HG03457 (cell line): ENCODE data around the gene ZNF385B.

ENCODE experiments used
- ATAC-seq: cut with Tn5 transposase; IDR thresholded peaks from one replicate; pipeline ENCODE4 v1.9.1; 2021; ENCODE audit warnings: moderate number of reproducible peaks; ENCODE audit not compliant: unreplicated experiment

ZNF385B gene

GRCh38 chr2:179594268-179595112 is 266.9 kb downstream of the ZNF385B start:
- no peak for ATAC-seq

GRCh38 chr2:179593323-179593722 is 268.1 kb downstream of the ZNF385B start:
- ATAC-seq: no peak

DNA sequence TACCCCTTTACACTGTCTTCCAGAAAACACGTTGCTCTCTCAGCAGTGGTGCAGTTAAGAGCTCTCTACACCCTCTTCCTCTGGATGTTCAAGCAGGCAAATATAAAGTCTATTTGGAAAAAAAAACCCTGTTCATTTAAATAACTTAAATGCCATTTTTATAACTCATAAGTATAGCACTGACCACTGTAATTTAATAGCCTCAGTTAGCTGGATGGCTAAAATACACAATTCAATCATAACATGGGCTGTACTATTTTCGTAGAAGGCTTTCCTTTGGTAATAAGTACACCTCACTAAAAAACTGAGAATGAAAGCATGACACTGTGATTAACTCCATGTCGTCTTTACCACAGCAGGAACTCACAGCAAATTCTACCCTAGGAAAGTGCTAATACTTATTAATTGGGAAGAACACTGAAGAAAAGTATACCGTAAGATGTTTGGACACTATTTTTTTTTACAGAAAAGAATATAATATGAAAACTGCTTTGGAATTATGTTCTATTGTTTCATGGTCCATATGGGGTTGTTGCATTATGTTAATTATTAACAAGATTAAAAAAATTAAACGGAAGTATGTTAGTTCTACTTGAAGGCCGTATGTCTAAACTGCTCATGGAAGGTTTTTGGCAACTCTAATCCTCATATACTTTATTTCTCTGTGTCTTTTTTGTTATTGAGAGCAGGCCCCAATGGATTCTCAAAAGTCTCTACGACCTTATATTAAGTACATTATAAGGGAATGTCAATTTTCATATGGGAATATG is 269.1 kb downstream of the ZNF385B start:
- no peak for ATAC-seq

DNA sequence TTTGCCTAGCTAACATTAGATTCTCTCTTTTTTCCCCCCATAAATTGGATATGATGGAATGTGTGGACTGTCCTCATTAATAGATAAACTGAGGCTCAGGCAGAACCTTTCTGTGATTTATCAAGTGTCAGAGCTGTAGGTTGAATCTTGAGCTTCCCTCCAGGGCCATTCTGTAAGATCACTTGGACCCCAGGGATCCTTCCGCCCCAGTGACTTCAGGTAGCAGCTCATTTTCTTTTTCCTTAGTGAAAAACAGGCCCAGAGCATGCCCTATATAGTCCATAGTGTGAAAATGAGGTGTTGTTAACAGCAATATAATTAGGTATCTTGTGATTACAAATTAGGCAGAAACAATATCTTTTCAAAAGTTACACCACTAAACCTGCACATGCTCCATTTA is 269.7 kb downstream of the ZNF385B start:
- no peak for ATAC-seq

- ATAC-seq: no peak
These were observed 272.8 kb downstream of the ZNF385B start for GRCh38 chr2:179588486-179589145.

DNA sequence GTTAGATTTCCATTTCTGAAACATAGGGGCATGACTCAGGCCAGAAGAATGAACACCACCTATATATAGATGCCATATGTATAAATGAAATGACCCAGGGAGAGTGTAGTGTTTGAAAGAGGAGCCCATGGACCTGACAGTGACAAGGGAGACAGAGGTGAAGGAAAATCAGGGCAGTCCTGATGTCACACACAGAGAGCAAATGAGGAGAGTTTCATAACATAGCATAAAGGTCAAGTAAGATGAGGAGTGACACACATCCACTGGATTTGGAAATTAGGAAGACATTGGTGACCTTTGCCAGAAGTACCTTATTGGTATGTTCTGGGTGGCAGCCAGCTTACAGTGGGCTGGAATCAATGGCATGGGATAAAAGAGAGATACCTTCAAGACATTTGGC is 276.7 kb downstream of the ZNF385B start:
- no peak for ATAC-seq

GRCh38 chr2:179581605-179582004 is 279.8 kb downstream of the ZNF385B start:
- no peak for ATAC-seq

DNA sequence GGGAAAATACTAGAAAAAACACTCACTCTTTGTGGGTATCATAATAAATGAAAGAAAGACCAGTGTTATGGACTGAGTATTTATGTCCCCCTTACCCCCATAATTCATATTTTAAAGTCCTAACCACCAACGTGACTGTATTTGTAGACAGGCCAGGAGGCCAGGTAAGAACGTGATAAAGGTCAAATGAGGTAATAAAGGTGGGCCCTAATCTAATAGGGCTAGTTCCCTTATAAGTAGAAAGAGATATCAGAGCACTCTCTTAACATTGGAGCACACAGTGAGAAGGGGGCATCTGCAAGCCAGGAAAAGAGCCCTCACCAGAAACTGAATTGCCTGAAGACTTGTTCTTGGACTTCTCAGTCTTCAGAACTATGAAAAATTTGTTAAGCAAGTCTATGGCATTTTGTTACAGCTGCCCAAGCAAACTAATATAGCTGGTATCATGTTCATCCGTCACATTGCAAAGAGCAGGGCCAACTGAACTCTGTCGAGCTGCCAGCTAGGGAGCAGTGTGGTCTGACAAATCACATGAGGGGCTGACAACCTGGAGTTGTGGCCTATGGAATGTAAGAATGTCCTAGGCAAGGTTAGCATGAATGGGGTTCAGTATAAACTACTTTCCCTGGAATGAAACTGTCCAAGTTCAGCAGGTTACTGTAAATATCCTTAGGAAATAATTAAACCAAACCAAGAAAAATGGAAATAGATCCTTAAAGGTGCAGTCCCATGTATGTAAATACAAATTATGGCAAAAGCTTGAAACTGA is 280.9 kb downstream of the ZNF385B start:
- ATAC-seq: no peak

- ATAC-seq: no peak
These were observed 281.6 kb downstream of the ZNF385B start for GRCh38 chr2:179579800-179580199.

DNA sequence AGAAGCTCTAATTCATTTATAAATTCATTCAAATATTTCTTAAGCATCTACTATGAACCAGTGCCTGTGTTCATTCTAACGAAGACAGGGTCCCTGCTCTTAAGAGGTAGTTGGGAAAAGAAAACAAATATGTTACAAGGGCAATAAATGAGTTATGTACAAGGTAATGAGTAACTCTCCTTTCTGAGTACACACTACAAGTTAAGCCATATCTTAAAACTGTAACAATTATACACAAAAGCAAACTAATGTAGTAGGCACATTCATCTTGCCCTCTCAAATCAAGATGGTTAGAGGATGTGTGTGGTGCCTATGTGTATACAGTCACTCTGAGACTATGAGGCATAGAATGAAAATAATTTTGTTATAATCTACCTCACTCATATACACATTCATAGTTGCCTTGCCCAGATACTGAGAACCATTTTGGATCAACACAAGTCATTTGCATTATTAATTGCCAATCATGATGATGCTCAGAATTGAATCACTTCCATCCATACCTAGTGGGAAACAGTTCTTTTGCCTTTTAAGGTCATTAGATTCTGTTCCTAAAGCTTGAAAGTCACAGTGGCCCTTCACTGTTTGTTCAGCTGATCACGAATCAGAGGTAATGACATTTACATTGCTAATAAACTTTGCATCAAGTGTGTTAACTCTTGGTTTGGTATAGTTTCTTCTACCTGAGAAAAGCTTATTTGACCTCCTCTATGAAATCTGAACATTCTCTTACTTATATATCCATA is 283.1 kb downstream of the ZNF385B start:
- ATAC-seq: no peak

DNA sequence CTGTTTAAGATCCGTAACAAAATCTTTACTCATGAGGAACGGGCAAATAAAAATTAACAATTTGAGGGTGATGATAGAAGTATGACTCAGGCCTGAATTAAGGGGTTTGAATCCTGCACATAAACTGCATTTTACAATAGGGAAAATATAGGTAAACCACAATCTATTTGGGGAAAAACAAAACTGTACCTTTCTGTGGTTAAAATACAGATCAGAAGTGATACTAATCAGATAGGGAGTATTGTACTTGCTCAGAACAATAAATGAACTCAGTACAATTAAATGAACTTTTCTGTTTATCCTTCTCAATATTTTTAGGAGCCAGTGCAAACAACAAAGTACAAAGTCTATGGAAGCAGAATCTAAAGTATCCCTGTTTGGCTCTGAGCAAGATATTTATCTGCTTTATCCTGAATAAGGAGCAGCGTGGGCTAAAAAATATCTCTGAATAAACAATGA is 287.3 kb downstream of the ZNF385B start:
- ATAC-seq: no peak

GRCh38 chr2:179572544-179572943 is 288.9 kb downstream of the ZNF385B start:
- ATAC-seq: no peak

DNA sequence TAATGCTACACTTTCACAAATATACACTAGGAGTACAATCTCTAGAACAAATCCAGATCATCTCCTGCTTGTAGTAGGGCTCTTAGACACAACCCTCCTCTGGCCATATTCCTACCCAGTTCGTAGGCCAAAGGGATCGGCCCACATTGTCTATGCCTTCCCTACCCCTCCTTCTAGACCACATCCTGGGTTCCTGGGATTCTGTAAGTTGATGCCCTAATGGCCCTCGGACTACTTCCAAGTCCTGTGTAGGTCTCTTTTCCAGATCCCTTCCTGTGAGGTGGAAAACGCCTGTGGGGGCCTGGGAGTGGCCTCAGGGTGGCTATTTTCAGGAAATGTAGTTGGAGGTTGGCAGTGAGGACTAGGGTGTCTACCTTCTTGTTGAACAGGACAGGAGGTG is 289.7 kb downstream of the ZNF385B start:
- ATAC-seq: no peak

GRCh38 chr2:179571252-179571651 is 290.2 kb downstream of the ZNF385B start:
- ATAC-seq: no peak

GRCh38 chr2:179569831-179570233 is 291.6 kb downstream of the ZNF385B start:
- ATAC-seq: no peak

GRCh38 chr2:179565807-179566206 is 295.6 kb downstream of the ZNF385B start:
- ATAC-seq: no peak

DNA sequence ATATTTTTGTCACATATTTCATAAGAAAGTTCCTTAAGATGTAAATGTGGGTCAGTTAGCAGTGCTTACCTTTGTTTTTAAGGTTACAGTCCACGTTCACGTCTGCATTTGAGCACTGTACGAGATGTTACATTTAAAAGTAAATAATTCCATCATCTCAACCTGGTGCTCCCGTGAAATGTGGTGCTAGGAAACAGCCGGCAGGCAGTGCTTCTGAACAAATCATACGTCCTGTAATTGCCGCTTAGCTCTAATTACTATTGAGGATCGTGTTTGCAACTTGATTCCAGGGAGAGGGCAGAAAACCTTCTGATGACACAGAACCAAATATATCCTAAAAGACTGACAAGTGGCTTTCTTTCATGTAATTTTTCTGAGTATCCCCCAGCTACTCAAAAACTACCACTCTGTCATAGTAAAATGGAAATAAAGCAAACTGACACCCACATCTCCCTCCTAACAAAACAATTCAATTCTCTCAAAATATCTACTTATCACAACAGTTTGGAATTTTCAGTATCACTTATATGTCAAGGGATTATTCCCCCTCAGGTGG is 299.0 kb downstream of the ZNF385B start:
- ATAC-seq: no peak

DNA sequence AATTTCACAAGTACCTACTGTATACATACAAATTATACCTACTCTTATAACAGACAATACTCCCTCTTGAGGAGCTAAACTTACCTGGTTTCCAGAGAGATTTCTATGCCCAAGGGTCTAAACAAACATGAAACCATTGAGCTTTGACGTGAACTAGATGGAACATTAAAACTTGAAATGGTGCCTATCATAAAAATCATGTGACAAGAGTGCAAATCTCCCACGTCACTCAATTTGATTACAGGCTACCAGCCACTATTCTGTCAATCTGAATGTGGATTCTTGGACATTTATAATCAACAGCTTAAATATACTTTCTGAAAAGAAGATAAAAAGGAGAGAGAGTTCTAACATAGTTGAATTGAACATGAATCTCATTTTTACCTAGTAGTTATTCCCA is 299.7 kb downstream of the ZNF385B start:
- ATAC-seq: no peak

DNA sequence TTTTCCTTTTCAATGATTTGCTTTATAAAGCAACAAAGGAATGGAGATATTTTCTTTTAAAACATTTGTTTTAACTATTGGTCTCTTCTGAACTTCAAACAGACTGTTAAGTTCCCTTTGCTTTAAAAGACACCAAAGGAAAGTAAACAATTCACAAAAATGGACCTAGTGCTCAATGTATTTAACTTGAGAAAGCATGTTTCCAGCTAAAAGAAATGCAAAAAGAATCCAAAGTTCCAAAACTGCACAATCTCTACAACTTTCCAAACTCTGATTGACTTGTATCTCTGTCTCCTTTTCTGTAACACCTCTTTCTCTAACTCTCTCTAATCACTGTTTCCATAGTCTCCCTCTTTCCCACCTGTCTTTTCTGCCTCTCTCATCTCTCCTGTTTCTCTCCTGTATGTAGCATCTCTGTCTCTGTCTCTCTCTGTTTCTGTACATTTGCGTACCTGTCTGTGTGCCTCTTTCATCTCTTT is 301.1 kb downstream of the ZNF385B start:
- ATAC-seq: no peak
